Right lobe of liver (tissue), 4 donors: Measurements from ENCODE around the gene ACTN4.

Source experiments
- POLR2A ChIP-seq: fragments of 450-650 bp; IDR thresholded peaks from one replicate; pipeline ENCODE4 v1.6.1; 2017; ENCODE audit warnings: antibody characterized with exemption, mild to moderate bottlenecking
- TF ChIP-seq, protein P1 (sequence below), 4 donors: fragments of 200-600 bp in 3 of 4; fragments of 450-650 bp in 1 of 4; IDR thresholded peaks; one replicate each; pipeline versions ENCODE4 v1.5.1 to v1.8.0; 2016 to 2022; ENCODE audit warnings: antibody characterized with exemption in 4 of 4, mild to moderate bottlenecking in 2 of 4
- donor health status: DM: no; HTN: no; CAD: no.
- donor health status: DM: no; HTN: no; CAD: no.
- donor health status: DM: no; HTN: yes; CAD: no.

DNA sequence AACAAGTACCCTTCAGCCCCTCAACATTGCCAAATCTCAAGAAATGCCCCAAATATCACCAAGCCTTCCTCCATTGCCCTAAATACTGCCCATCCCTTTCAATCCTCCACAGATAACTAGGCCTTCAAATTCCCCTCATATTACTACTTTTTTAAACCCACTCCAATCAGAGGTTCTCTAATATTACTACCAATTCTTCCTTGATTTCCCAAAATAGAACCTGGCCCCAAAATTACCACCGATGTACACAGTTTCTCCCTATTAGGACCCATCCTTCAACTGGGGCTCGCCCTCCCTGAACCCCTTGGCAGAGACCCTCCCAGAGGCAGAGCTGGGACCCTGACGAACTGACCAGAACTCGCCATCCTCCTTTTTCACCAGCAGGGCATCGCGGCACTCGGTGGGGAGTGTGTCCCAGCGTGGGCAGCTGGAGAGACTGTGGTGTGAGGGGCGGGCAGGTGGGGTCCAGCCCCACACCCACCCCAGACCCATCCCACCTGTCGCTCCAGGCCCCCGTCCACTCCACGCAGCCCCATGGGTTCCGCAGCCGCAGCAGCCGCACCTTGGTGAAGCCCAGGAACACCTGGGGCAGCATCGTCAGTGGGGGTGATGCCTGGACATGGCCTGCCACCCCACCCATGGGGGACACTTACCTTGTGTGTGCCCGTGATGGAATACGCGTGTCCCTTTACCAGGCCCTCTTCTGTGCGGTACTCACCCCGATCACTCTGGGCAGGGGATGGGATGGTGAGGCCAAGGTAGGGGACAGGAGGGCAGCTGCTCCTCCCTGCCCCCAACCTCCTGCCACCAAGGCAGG lies 90.7 kb downstream of the ACTN4 start:
- TF ChIP-seq POLR2A, result no peak
- TF ChIP-seq, protein P1, sequence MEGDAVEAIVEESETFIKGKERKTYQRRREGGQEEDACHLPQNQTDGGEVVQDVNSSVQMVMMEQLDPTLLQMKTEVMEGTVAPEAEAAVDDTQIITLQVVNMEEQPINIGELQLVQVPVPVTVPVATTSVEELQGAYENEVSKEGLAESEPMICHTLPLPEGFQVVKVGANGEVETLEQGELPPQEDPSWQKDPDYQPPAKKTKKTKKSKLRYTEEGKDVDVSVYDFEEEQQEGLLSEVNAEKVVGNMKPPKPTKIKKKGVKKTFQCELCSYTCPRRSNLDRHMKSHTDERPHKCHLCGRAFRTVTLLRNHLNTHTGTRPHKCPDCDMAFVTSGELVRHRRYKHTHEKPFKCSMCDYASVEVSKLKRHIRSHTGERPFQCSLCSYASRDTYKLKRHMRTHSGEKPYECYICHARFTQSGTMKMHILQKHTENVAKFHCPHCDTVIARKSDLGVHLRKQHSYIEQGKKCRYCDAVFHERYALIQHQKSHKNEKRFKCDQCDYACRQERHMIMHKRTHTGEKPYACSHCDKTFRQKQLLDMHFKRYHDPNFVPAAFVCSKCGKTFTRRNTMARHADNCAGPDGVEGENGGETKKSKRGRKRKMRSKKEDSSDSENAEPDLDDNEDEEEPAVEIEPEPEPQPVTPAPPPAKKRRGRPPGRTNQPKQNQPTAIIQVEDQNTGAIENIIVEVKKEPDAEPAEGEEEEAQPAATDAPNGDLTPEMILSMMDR (IDR thresholded peaks at IDR 0.05), result no peak
